HG03066 (cell line): Measurements from ENCODE around the gene MAGI2.
"Not testable (repeated sequence)": the region's sequence is repeated elsewhere in the genome, so short reads cannot be mapped to it uniquely, and the experiment has no call there.

ENCODE experiments used
- ATAC-seq: cut with Tn5 transposase; IDR thresholded peaks from one replicate; pipeline ENCODE4 v1.9.1; 2021; ENCODE audit warnings: low read depth; ENCODE audit not compliant: unreplicated experiment

The MAGI2 gene

GRCh38 chr7:78350391-78350790 is 1103.1 kb downstream of the MAGI2 start:
- ATAC-seq, result no peak

GRCh38 chr7:78346827-78347226 is 1106.6 kb downstream of the MAGI2 start:
- no peak for ATAC-seq

- no peak for ATAC-seq
Observed at GRCh38 chr7:78345979-78346378, 1107.5 kb downstream of the MAGI2 start.

GRCh38 chr7:78345293-78345911 is 1108.1 kb downstream of the MAGI2 start:
- ATAC-seq, result no peak

- ATAC-seq, result no peak
Observed at GRCh38 chr7:78334426-78334825, 1119.0 kb downstream of the MAGI2 start.

GRCh38 chr7:78333530-78334425 is 1119.7 kb downstream of the MAGI2 start:
- no peak for ATAC-seq

GRCh38 chr7:78329001-78329655 is 1124.3 kb downstream of the MAGI2 start:
- no peak for ATAC-seq

- no peak for ATAC-seq
Observed at GRCh38 chr7:78327718-78328117, 1125.7 kb downstream of the MAGI2 start.

- no peak for ATAC-seq
Observed at GRCh38 chr7:78326876-78327275, 1126.6 kb downstream of the MAGI2 start.

- no peak for ATAC-seq
Observed at GRCh38 chr7:78326189-78326588, 1127.3 kb downstream of the MAGI2 start.

GRCh38 chr7:78323118-78323517 is 1130.3 kb downstream of the MAGI2 start:
- no peak for ATAC-seq

- not testable (repeated sequence) for ATAC-seq
Observed at GRCh38 chr7:78322231-78322630, 1131.2 kb downstream of the MAGI2 start.

GRCh38 chr7:78317371-78317770 is 1136.1 kb downstream of the MAGI2 start:
- no peak for ATAC-seq

- no peak for ATAC-seq
Observed at GRCh38 chr7:78316110-78316509, 1137.4 kb downstream of the MAGI2 start.

GRCh38 chr7:78315119-78315518 is 1138.3 kb downstream of the MAGI2 start:
- ATAC-seq, result no peak

GRCh38 chr7:78311181-78311580 is 1142.3 kb downstream of the MAGI2 start:
- ATAC-seq, result no peak

GRCh38 chr7:78307892-78308291 is 1145.6 kb downstream of the MAGI2 start:
- ATAC-seq, result no peak

- ATAC-seq, result no peak
Observed at GRCh38 chr7:78306634-78307033, 1146.8 kb downstream of the MAGI2 start.

GRCh38 chr7:78301407-78301806 is 1152.1 kb downstream of the MAGI2 start:
- no peak for ATAC-seq

GRCh38 chr7:78299088-78299487 is 1154.4 kb downstream of the MAGI2 start:
- ATAC-seq, result no peak

GRCh38 chr7:78296644-78297371 is 1156.7 kb downstream of the MAGI2 start:
- no peak for ATAC-seq
